HG02759 (cell line): ENCODE measurements around the gene PIEZO2.
"Not testable (repeated sequence)": the region's sequence is repeated elsewhere in the genome, so short reads cannot be mapped to it uniquely, and the experiment has no call there.

ENCODE experiments used
- ATAC-seq: cut with Tn5 transposase; IDR thresholded peaks from one replicate; pipeline ENCODE4 v1.9.1; 2021; ENCODE audit warnings: mild to moderate bottlenecking, moderate library complexity; ENCODE audit not compliant: unreplicated experiment

The PIEZO2 gene

DNA sequence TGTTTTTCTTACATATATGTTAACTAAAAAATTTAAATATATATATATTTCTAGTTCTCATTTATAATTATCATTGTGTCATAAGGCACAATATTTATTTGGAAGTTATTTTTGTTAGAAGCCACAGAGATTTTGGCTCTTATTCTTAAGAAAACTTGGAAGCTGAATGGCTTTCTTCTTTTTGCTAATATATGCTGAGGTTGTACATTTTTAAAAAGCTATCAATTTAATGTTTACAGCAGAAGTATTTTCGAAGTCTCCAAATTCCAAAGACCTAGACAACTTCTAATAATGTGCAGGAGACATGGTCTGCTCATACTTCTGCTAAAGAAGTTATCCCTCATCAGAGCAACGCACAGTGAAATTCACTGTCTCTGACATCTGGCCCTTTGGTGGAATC, 3.7 kb upstream of the PIEZO2 start:
- ATAC-seq = no peak

DNA sequence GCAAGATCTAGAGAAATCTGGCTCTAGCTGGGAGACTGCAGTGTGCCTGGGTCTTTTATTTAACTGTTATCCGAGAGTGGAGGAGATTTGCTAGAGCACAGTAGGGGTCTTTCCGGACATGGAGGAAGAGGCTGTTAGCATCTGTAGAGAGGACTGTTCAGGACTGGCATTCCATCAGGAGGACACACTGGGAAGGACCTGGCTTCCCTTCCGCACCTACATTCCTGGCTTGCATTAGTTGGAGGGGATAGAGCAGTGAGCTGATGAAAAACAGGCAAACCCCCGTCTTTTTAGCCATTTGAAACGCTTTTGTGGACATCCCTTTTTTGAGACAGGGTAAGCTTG, 874 bp upstream of the PIEZO2 start:
- ATAC-seq = no peak

DNA sequence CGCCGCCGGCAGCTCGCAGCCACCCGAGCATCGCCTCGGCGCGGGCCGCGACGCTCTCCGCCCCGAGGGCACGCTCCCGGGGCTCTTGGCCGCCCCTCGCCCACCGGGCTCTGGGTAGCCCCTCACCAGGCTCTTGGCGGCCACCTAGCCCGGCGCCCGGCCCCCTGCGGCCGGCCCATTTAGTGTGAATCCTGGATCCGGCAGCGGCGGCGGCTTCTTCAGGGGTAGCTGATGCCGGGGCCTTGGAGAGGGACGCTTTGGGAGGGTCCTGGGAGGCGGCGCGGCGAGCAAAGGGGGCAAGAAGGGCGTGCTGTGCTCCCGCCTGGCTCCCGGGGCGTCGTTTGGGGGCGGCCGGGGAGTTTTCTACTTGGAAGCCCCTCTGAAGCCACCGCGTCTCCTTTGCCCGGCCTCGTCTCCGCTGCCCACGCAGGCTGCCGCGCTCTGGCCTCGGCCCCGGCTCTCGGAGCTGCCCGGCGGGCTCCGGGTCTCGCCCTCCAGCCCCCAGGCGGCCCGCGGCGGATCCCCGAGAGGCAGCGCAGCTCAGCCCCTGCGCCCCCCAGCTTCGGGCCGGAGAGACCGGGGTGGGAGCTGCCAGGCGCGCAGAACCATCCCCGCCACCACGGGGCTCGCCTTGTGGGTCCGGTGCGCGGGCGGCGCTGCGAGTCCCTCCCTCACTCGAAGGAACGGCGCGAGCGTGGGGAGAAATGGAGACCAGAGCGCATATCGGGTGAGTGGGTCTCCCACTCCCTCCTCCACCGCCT, 509 bp downstream of the PIEZO2 start:
- no peak for ATAC-seq

DNA sequence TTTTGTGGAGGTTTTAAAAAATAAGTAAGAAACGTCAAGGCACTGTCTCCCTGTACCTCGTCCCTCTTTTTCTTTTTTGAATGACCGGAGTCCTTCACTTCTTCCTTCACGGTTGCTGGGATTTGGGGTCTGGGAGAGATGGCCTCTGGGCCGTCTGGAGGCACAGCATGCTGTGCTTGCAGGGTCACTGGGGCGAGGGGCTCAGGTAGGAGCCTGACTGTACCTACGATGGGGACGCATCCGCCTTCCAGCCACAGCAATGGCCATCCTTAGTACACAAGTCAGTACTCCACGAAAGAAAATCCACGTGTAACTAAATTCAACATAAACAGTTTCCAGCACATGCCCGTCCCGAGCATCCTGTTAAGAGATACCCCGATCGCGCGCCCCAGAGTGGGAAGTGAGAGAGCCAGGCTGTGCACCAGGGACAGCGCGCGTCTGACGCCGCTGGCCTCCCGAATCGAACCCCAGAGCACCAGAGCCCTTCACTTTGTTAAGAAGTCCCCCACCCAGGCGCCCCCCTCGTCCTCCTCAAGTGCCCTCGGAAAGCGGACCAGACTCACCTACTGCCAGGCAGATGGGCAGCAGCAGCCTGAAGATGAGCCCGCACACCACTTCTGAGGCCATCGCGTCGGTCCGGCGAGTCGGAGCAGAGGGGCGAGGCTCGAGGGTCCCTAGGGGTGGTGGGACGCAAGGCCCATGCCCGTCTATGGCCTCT, 1.2 kb downstream of the PIEZO2 start:
- no peak for ATAC-seq

DNA sequence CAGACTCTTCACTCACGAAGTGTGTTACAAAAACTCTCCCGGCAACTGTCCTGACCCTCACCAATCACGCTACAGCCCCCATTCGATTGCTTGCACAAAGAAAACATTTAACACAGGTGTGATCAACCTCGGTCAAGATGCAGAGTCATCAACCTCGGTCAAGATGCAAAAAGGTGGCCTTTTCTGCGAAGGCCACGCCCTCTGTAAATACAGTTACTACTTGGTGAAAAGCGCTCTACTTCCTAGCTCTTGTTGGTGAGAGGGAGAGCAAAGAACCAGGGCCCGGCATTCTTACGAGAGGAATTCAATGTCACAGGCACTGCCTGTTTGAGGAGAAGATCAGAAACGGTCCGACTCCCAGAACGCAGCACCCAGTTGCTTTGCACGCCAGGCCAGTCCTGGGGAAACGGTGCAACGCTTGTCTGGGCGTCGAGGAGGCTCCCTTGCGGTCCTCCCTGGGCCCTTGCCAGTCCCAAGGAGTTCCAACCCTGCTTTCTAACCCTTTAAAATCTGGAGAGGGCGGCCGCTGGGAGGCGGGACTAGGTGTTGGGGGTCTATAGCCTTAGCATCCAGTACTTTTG, 1.9 kb downstream of the PIEZO2 start:
- ATAC-seq = no peak

DNA sequence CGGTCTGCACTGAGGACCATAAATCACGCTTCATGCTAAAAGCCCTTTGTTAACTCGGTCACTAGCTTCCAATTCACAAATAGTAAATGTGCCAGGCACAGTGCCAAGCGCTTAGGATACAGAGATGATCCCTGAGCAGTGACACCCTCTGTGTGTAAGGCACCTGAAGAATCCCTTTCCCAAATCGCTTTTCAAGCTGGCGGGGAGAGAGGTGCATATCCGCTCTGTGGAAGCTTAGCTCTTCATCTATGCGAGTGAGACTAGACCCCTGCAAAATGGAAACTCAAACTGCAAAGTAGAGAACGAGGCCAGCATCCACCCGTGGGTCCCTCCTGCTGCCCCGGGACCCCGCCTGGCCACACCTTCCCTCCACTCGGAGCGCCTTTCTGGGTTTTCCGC, 2.4 kb downstream of the PIEZO2 start:
- ATAC-seq = no peak

DNA sequence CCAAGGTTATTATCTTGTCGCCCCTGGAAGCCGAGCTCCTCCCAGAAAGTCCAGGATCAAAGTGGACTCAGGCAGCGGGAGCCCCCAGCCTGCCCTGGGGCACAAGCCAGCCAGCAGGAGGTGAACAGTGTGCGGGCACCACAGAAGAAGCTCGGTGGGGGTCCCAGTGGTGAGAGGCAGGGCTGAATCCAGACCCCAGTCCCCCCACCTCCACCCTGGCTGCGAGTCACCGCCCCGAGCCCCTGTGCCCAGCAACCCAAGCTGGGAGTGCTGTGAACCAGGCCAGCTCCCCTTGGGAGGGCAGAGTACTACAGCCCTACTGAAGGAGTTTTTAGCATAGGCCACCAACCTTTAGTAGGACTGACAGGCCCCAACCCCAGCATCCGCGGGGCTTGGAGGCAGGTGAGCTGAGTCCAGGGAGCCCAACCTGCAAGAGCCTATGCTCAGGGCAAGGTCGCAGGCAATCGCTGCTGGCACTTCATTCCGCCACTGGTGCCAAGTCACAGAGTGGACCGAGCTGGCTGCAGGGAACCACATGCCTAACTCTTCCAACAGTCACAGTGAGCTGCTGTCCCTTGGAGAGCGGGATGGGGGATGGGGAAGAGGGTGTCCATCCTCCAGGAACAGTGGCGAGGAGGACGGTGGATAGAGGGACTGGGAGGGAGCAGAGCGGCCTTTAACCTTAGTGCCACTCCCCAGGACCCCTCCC, 3.0 kb downstream of the PIEZO2 start:
- ATAC-seq = no peak

DNA sequence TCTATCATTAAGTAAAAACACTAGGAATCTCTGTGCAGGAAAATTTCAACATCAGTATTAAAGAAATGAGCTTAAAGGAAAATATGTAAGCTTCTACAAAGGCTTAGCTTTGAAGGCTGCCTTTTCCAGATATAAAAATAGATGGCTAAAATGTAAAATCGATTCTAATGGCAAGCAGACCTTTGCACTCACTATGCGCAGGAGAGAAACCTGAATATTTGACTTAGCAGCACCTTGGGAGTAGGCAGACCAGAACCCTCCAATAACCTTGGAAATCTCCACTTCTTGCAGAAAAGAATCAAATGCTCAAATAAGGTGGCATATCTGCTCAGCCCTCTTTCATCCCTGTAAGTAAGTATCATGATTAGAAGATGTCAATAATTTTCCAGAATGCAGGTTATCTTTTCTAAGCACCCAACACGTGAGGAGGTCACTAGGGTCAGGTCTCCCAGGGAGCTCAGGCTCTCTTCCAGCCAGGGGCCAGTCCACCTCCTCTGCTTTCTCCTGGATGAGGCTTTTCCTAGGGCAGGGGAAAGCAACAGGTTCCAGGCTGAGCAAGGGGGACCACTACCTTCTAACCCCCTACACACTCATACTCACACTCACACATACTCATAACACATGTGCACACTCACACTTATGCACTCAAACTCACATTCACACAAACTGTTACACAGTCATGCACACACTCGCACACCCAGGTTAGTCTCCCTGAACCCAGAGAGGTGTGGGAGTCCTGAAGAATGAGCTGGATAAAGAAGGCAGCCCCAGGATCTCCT, 3.8 kb downstream of the PIEZO2 start:
- ATAC-seq = no peak

DNA sequence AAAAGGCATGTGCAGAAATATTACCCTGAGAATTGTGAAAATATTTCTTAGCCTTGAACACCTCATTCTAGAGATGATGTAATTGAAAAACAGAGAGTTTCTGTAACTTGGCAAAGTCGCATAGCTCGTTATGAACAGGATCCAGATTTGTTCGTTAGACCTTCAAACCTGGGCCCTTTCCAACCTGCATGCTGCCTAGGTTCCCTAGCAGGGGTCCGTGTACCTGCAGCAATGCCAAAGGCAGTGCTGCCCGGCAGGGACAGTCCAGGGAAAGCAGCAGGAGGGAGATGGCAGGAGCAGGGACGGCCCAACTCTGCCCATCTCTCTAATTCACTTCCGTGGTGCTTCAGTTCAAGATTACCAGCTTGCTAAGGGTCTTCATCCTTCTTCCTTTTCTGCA, 12.0 kb downstream of the PIEZO2 start:
- ATAC-seq = no peak

DNA sequence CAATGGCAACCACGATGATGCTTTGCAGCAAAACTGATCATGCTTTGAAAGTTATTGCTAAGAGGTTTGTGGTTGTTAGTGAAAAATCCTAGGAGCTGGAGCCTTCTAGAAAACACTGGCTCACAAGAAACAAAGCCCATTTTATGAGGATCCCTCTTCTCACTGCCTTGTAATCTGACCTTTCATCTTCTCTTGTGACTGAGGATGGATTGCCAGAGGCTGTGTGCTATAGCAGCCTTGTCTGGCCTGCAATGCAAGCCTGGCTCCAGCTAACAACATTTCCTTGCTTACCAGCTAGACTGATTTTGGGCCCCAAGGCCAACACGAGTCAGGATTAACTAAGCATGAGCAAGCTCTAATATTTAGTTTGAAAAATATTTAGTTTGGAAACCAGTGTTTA, 13.1 kb downstream of the PIEZO2 start:
- ATAC-seq = no peak

DNA sequence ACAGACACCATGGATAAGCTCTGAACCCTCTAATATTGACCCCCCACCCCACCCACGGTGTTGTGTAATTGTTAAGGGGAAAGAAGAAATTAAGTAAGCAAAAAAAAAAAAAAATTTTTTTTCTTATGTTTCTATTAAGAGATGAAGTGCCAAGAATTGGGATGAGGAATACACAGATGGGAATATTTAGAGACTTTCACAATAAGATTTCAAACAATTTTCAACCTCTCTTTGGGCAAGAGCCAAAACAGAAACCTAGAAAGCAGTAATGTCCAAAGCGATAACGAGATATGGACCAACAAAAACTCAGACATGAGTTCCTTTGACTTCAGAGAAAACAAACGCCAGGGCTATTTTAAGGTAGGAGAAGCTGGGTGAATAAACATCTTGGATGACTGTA, 14.4 kb downstream of the PIEZO2 start:
- no peak for ATAC-seq

DNA sequence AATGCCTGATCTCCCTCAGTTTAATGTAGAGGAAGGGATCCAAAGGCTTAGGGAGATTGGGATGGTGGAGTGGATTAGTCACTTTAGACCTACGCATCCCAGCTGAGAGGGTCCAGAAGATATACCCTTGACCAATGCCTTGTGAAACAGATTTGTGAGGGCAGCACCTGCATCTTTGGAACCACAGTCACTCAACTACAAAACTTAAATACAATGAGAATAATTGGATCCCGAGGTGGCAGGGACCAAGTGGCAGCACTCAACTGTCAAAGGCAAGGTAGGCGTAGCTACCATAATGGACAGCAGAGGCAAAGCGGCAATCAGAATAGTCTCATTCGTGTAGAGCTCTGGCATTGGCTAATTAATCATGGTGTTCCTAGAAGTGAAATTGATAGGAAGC, 20.3 kb downstream of the PIEZO2 start:
- ATAC-seq = not testable (repeated sequence)

DNA sequence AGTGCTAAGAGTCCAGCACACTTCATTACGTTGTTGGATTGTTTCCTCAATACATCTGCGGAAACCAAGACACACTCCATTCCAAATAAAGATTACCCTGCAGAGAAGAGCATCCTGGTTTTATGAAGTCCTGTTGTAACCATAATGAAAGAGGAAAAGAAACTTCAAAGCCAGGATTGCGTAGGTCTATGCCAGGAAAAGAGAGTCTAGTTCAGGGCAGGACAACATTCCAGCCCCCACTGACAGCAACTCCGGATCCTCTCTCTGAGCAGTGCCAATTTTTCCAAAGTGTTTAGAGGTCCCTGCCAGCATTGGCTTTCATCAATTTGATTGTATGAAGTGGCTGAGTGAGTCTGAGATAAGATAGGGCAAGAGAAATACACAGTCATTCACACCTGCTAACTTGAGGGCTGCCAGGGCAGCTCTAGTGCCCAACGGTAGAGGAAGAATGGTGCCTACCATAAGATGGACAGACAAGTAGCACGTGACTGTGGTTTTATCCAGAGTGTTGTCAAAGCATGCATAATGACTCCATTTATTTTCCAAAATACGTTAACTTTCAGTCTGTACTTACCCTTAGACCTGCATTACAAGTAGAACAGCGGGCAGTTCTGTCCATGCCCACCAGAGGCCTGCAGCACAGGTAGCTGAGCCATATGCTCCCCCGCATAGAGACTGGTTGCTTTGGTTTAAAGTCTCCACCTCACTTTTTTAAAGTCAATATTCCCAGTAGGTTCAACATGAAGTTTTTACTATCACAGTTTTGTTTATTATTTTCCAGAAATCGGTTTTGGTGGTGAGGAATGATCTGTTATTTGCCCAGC, 23.7 kb downstream of the PIEZO2 start:
- no peak for ATAC-seq

DNA sequence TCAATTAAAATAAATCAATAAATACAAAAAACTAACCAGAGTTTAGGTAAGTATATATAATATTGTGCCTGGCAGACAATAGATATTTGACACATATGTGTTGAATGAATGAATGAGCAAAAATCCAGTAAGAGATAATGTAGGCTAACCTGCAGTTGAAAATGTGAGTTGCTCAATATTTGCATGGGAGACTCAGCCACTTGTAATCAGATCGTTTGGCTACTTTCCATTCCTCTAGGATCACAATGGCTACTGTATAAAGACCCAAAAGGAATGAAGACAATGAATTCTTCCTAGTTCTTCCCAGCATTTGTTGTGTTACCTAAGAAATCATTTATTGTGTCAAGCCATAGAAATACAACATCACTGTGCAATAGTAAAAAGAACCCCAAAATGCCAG, 25.3 kb downstream of the PIEZO2 start:
- no peak for ATAC-seq

DNA sequence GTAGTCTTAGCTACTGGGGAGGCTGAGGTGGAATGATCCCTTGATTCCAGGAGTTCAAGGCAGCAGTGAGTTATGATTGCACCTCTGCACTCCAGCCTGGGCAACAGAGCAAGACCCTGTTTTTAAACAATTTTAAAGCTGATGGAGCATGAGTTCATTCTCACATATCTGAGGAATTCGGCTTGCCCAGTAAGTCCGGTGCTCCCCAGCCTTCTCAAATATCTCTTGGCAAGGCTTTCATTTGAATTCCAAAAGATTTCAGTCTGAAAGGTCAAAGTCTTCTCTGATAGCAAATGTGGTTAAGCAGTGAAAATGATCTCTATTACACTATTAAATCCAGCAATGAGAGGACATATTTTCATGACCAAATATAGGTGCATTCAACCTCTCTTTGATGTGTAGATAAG, 27.9 kb downstream of the PIEZO2 start:
- no peak for ATAC-seq

DNA sequence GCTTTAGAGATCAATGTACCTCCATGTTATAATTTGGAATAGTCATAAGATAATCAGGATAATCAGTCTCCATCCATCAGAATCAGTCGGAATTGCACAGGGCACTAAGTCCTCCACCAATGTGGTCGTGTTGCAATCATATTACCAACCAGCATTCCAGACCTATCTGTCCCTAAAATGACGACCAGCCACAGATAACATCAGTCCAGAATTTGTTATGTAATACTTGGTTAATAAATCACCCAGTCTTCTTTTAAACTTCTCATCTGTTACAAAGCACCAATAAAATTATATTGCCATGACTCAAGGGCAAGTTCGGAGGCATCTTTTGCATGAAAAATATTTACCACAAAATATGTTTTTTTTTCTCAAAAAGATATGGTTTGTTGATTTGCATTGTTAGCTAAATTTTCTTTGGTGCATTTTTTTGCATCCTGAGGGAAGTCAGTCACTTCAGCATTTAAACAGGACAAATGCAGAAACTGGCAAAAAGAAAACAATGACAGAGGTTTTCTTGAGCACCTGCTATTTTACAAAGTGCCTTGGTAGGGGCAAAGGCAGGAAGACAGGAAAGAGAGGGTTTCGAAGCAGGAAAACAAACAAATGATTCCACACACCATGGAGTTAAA, 29.3 kb downstream of the PIEZO2 start:
- no peak for ATAC-seq

DNA sequence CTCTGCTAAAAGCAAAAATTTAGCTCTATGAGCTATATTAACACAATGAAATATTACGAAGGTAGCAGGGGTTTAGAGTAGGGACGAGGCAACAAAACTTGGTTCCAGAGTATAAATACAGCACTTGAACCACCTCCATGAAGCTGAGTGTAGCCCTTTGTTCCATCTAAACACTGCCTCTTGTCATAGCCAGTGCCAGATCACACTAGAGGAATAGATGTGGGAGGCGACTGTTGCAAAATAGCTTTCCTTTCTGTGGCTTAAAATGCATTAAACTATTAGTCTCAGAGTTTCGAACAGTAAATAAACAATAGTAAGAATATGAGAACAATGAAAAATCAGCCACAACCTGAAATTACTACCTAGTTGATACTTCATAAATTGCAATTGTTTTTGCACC, 29.8 kb downstream of the PIEZO2 start:
- no peak for ATAC-seq

DNA sequence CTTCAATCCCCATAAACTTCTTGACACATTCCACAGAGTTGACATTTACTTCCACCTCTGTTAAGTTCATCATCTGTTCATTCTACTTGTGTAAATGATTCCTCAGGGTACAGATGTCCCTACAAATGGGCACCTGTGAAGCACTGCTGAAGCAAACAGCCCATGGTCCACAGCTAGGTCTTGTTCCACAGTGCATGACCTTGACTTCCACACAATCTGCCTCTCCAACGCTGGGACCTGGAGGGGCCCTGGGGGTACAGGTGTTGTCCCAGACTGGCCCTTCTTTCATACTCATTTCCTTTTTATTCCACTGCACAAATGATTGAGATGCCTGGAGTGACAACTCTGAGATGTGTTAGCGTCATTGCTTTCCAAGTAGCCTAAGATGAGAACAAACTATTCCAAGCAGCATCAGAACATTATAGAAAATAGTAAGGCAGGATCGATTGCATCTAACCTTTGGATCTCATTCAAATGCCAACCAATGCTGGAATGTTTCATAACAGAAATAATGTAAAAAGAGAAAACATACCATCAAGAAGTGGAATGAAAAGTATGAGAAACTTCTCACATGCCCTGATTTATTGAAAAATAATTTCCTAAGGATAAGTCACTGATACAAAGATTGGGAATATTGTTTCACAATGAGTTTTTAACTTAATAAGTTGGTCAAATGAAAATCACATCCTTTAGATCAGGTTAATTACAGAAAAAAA, 31.2 kb downstream of the PIEZO2 start:
- no peak for ATAC-seq

DNA sequence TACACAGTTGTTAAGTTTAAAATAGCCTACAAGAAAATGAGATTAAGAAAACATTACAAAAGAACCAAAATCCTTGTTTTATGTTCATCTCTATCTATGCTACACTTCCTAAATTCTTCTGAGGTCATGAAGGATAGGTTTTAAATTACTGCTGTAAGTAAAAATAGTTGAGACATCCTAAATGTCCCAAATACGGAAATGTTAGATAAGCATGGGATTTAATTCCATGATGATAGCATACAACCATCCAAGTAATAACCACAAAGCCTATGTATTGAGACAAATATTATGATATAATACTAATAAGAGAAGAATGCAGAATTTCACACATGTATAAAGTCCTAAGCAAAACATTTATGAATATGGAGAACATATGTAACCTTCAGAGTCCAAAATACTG, 34.1 kb downstream of the PIEZO2 start:
- ATAC-seq = no peak
